Measurements from ENCODE around the gene PMVK.
A peak's percentile ranks its signal among the peaks of the same experiment; 100 is the strongest.

Gene PMVK

GRCh38 chr1:154964359-154964758 is 27.8 kb upstream of the PMVK start:
- H3K4me2 ChIP-seq (ENCODE audit: insufficient read depth, low read length): no peak overlapping the region
- H3K9ac ChIP-seq (ENCODE audit: low read depth, low read length): no peak overlapping the region
- H4K20me1 ChIP-seq (ENCODE audit: insufficient read depth, low read length): peaks cover 23% of the 10 kb centered on the region
- no peak for DNase-seq
- no peak overlapping the region for H2AFZ ChIP-seq (ENCODE audit: low read depth, low read length)
- H3K36me3 ChIP-seq (ENCODE audit: insufficient read depth, low read length): peaks cover 69% of the 10 kb centered on the region
- no peak for TF ChIP-seq EZH2 (IDR thresholded peaks at IDR 0.05; ENCODE audit: borderline replicate concordance, low read depth, low read length, severe bottlenecking)
- TF ChIP-seq CTCF (IDR thresholded peaks at IDR 0.05; ENCODE audit: borderline replicate concordance, extremely low read depth, low read length, poor library complexity, severe bottlenecking): no peak
- H3K27me3 ChIP-seq (ENCODE audit: insufficient read depth, low read length, poor library complexity): no peaks in the 10 kb centered on the region
- H3K4me3 ChIP-seq (ENCODE audit: low read depth in 1 of 2, low read length in 2 of 2): no peak overlapping the region
- ATAC-seq (ENCODE audit: insufficient read depth, low read depth): no peak
- peaks cover 35% of the 10 kb centered on the region for H3K4me1 ChIP-seq (ENCODE audit: insufficient read depth, low read length)
- peaks cover 44% of the 10 kb centered on the region for H3K79me2 ChIP-seq (ENCODE audit: insufficient read depth, low read length)
- no peaks in the 10 kb centered on the region for H3K9me3 ChIP-seq (ENCODE audit: insufficient read depth, low read length, severe bottlenecking)
- no peak overlapping the region for H3K27ac ChIP-seq (ENCODE audit: low read length)

GRCh38 chr1:154963643-154964042 is 27.1 kb upstream of the PMVK start:
- Histone ChIP-seq H3K9ac (ENCODE audit: low read depth, low read length) (peak overlapping the region; percentile 97; the same call in 1 of the 2 replicates), H3K4me1 (ENCODE audit: insufficient read depth, low read length) (peaks cover 39% of the 10 kb centered on the region), H3K4me3 (ENCODE audit: low read depth in 1 of 2, low read length in 2 of 2) (no peak overlapping the region), H2AFZ (ENCODE audit: low read depth, low read length) (no peak overlapping the region), H3K79me2 (ENCODE audit: insufficient read depth, low read length) (peaks cover 39% of the 10 kb centered on the region), H3K4me2 (ENCODE audit: insufficient read depth, low read length) (peak overlapping the region; percentile 84; the same call in 1 of the 2 replicates), H3K27ac (ENCODE audit: low read length) (no peak overlapping the region), H3K9me3 (ENCODE audit: insufficient read depth, low read length, severe bottlenecking) (no peaks in the 10 kb centered on the region), H3K27me3 (ENCODE audit: insufficient read depth, low read length, poor library complexity) (no peaks in the 10 kb centered on the region), H3K36me3 (ENCODE audit: insufficient read depth, low read length) (peaks cover 69% of the 10 kb centered on the region), H4K20me1 (ENCODE audit: insufficient read depth, low read length) (peaks cover 23% of the 10 kb centered on the region; the same call in 1 of the 2 replicates)
- TF ChIP-seq CTCF (IDR thresholded peaks at IDR 0.05; ENCODE audit: borderline replicate concordance, extremely low read depth, low read length, poor library complexity, severe bottlenecking) (no peak), EZH2 (IDR thresholded peaks at IDR 0.05; ENCODE audit: borderline replicate concordance, low read depth, low read length, severe bottlenecking) (no peak)
- no peak for DNase-seq
- ATAC-seq (ENCODE audit: insufficient read depth, low read depth): no peak

- Histone ChIP-seq H3K4me2 (ENCODE audit: insufficient read depth, low read length) (peak overlapping the region; percentile 84), H3K27ac (ENCODE audit: low read length) (peak overlapping the region; percentile 99), H3K9ac (ENCODE audit: low read depth, low read length) (peak overlapping the region; percentile 97), H3K4me1 (ENCODE audit: insufficient read depth, low read length) (peaks cover 39% of the 10 kb centered on the region), H3K4me3 (ENCODE audit: low read depth in 1 of 2, low read length in 2 of 2) (peak overlapping the region; percentile 86 to 89), H3K9me3 (ENCODE audit: insufficient read depth, low read length, severe bottlenecking) (no peaks in the 10 kb centered on the region), H2AFZ (ENCODE audit: low read depth, low read length) (no peak overlapping the region), H4K20me1 (ENCODE audit: insufficient read depth, low read length) (peaks cover 22% of the 10 kb centered on the region; the same call in 1 of the 2 replicates), H3K36me3 (ENCODE audit: insufficient read depth, low read length) (peaks cover 65% of the 10 kb centered on the region), H3K79me2 (ENCODE audit: insufficient read depth, low read length) (peaks cover 39% of the 10 kb centered on the region), H3K27me3 (ENCODE audit: insufficient read depth, low read length, poor library complexity) (no peaks in the 10 kb centered on the region)
- DNase-seq (no peak), ATAC-seq (ENCODE audit: insufficient read depth, low read depth) (no peak)
- TF ChIP-seq EZH2 (IDR thresholded peaks at IDR 0.05; ENCODE audit: borderline replicate concordance, low read depth, low read length, severe bottlenecking): no peak
- no peak for TF ChIP-seq CTCF (IDR thresholded peaks at IDR 0.05; ENCODE audit: borderline replicate concordance, extremely low read depth, low read length, poor library complexity, severe bottlenecking)
Observed at GRCh38 chr1:154962795-154963330, 26.3 kb upstream of the PMVK start.
